Measurements from ENCODE around the gene RAPGEF1.

DNA sequence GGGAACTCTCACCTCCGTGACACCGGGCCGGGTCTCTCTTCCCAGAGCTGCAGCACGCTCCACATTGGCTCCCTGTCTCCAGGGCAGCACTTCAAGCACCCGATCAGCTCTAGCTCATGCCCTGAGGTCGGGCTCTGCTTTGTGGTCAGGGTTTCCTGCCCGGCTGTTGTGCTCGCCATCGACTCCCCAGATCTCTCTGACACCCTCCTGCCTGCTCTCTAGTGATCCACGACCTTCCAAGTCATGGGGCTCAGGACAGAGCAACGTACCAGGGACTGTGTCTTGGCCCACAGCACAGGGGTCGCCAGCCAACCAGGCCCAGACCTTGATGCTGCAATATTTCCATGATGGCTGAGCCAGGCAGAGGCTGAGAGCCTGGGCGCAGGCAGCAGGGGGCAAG is 149.4 kb downstream of the RAPGEF1 start:
- TF ChIP-seq POLR2A (IDR thresholded peaks at IDR 0.05; ENCODE audit: low read depth, low read length) (no peak), POLR2AphosphoS5 (IDR thresholded peaks at IDR 0.05; ENCODE audit: low read depth, low read length) (no peak), TAF1 (IDR thresholded peaks at IDR 0.05; ENCODE audit: low read depth, low read length) (no peak), SPI1 (IDR thresholded peaks at IDR 0.05; ENCODE audit: low read depth, low read length) (no peak), PAX5 (IDR thresholded peaks at IDR 0.05; ENCODE audit: insufficient read depth, low read length, severe bottlenecking) (no peak)
